ENCODE measurements around the gene PTCD1.

DNA sequence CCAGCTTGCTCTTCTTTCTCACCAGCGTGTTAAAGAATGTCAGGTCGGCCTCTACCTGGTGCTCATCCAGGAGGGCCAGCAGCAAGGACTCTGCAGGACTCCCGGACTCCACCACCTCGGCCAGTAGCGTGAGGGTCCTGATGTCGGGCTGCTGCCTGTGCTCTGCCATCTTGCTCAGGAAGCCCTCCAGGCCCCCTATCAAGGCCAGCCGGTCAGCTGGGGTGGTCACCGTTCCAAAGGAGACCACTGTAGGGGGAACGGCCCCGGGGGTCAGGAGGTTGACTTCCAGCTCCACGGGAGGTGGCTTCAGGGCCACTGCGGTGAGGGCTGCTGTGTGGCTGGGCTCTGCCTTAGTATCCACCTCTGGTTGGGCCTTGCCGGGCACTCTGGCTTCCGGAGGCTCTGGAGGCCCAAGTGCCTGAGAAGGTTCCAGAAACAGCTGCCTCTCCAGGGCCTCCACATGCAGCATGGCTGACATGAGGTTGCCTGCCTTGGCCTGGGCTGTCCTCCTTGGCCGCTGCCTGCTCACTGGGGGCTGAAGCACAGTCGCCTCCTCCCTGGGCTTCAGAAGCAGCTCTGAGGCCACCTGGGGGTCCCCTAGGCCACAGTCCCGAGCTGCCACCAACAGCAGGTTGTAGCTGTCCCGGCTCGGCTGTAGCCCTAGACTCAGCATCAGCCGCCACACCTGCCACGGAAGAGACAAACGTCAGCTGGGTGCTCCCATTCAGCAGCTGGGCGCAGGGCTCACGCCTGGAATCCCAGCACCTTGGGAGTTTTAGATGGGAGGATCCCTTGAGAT is 13.5 kb downstream of the PTCD1 start:
- TF ChIP-seq, protein P1, sequence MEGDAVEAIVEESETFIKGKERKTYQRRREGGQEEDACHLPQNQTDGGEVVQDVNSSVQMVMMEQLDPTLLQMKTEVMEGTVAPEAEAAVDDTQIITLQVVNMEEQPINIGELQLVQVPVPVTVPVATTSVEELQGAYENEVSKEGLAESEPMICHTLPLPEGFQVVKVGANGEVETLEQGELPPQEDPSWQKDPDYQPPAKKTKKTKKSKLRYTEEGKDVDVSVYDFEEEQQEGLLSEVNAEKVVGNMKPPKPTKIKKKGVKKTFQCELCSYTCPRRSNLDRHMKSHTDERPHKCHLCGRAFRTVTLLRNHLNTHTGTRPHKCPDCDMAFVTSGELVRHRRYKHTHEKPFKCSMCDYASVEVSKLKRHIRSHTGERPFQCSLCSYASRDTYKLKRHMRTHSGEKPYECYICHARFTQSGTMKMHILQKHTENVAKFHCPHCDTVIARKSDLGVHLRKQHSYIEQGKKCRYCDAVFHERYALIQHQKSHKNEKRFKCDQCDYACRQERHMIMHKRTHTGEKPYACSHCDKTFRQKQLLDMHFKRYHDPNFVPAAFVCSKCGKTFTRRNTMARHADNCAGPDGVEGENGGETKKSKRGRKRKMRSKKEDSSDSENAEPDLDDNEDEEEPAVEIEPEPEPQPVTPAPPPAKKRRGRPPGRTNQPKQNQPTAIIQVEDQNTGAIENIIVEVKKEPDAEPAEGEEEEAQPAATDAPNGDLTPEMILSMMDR (conservative IDR thresholded peaks at IDR 0.05; ENCODE audit: low read depth, low read length) = no peak
- TF ChIP-seq EZH2 (IDR thresholded peaks at IDR 0.05; ENCODE audit: borderline replicate concordance, low read depth, low read length, poor library complexity, severe bottlenecking) = no peak

Data from A673 (cell line).